ENCODE results near the gene BCCIP.

Gene BCCIP

DNA sequence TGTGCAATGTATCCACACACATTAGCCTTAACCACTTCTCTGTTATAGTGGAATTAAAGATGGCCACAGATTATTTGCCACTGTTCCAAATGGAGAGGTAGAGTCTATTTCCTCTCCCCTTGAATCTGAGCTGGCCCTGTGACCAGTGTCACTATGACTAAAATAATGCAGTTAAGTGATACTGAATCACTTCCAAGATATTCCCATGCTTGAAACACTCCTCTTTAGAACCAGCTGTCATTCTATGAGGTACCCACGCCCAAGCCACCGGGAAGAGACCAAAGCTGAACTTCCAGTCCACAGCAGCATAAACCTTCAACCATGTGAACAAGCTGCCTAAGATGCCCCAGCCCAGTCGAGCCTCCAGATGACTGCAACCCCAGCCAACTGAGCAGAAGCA lies 59.9 kb downstream of the BCCIP start:
- no peak for DNase-seq (ENCODE audit: low read depth in 1 of 2, low spot score in 1 of 2)
